GM10248 (cell line): ENCODE data around the gene GNLY.

Source experiments
- CTCF ChIA-PET: fragments of 300-600 bp; sonication (Branson Sonifier 250); formaldehyde crosslinking; extraction: SDS; loops from one replicate; lab custom pipeline; 2021; ENCODE audit warnings: antibody characterized with exemption; lab: Yijun Ruan, JAX
- POLR2A ChIA-PET: fragments of 350-650 bp; sonication (Branson Sonifier 250); formaldehyde crosslinking; extraction: SDS; loops from one replicate; lab custom pipeline; 2020; ENCODE audit warnings: antibody characterized with exemption; lab: Yijun Ruan, JAX
- DNase-seq: peaks from one replicate; pipeline ENCODE4 v3.0.0; 2012; ENCODE audit errors: extremely low spot score
- TF ChIP-seq, protein P1 (sequence below): IDR thresholded peaks from 2 replicates; pipeline ENCODE4 v1.5.1; 2012; ENCODE audit warnings: mild to moderate bottlenecking, low read depth; ENCODE audit errors: extremely low read depth, missing control alignments, control extremely low read depth

GNLY gene

DNA sequence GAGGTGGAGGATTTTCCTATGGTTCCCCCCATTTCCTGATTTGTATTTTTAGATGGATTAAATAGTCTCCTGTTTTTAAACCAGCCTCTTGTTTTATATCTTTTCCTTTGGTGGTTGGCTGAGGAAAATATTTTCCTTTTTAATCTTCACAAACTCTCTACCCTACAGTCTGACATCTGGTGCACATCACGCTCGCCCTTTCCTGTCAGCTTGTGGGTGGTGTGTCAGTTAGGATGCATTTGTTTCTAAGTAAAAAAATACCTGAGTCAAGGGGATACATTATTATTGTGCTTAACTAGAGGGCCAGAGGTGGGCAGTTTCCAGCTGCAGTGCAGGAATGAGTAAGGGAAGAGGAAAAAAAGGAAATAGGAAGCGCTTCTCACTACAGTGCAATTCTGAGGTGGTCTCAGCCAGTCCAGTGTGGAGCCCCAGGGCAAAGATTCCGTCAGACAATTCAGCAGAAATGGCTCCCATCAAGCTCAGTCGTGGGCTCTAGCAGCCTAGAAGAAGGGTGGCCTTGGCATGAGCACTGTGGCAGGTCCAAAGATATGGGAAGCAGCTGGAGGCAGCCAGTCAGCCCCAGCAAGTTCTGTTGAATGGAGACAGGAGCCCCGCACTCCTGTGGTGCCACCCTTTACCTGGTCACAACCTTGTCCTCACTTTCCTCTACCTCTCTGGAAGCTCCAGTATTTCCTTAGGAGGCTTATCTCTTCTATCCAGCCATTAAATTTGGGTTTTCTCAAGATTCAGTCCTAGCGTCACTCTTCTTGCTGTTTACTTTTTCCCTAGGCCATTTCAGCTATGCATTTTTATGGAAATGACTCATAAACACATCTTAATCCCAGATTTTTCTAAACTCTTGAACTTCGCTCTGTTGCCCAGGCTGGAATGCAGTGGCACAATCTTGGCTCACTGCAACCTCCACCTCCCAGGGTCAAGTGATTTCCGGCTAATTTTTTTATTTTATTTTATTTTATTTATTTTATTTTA, 44.7 kb upstream of the GNLY start:
- ChIA-PET POLR2A (no interaction called here), CTCF (interaction anchor here (0.9 to 11.3 kb wide), 12 partner anchors 7 to 195 kb away, joined by 3 to 135 read pairs (median 4); no protein-coding TSS in a partner anchor)
- DNase-seq, result no peak
- TF ChIP-seq, protein P1, sequence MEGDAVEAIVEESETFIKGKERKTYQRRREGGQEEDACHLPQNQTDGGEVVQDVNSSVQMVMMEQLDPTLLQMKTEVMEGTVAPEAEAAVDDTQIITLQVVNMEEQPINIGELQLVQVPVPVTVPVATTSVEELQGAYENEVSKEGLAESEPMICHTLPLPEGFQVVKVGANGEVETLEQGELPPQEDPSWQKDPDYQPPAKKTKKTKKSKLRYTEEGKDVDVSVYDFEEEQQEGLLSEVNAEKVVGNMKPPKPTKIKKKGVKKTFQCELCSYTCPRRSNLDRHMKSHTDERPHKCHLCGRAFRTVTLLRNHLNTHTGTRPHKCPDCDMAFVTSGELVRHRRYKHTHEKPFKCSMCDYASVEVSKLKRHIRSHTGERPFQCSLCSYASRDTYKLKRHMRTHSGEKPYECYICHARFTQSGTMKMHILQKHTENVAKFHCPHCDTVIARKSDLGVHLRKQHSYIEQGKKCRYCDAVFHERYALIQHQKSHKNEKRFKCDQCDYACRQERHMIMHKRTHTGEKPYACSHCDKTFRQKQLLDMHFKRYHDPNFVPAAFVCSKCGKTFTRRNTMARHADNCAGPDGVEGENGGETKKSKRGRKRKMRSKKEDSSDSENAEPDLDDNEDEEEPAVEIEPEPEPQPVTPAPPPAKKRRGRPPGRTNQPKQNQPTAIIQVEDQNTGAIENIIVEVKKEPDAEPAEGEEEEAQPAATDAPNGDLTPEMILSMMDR, result no peak

DNA sequence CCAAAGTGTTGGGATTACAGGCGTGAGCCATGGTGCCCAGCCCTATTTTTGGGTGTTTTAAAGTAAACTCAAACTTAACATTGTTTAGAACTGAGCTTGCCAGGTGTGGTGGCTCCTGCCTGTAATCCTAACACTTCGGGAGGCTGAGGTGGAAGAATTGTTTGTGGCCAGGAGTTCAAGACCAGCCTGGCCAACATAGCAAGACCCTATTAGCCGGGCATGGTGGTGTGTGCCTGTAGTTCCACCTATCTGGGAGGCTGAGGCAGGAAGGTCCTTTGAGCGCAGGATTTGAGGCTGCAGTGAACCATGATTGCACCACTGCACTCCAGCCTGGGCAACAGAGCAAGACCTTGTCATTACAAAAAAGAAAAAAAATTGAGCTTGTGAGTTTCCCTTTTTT, 43.7 kb upstream of the GNLY start:
- no peak for DNase-seq
- TF ChIP-seq, protein P1, result no peak
- CTCF ChIA-PET, result interaction anchor here (2.3 to 11.3 kb wide), 3 partner anchors 15 to 78 kb away, joined by 5 to 135 read pairs (median 15); no protein-coding TSS in a partner anchor
- POLR2A ChIA-PET, result no interaction called here

DNA sequence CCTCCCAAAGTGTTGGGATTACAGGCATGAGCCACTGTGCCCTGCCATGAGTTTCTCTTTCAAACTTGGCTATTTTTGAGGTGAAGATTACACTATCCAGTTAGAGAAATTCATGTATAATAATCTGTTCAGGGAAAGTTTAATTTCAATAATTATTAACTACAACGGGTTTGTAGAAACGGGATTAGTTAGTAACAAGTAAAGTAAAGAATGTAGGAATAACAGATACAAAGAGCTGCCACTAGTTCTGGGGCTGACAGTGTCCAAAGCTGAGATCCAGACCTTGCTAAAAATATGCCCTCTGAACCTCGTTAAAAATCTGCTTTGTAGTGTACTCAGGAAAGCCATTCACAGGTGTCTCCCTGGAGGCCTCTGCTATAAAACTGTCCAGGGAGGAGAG, 43.1 kb upstream of the GNLY start:
- CTCF ChIA-PET, result interaction anchor here (0.7 to 11.3 kb wide), 3 partner anchors 10 to 16 kb away, joined by 3 to 135 read pairs (median 4); no protein-coding TSS in a partner anchor
- TF ChIP-seq, protein P1, result no peak
- DNase-seq, result no peak
- POLR2A ChIA-PET, result no interaction called here

DNA sequence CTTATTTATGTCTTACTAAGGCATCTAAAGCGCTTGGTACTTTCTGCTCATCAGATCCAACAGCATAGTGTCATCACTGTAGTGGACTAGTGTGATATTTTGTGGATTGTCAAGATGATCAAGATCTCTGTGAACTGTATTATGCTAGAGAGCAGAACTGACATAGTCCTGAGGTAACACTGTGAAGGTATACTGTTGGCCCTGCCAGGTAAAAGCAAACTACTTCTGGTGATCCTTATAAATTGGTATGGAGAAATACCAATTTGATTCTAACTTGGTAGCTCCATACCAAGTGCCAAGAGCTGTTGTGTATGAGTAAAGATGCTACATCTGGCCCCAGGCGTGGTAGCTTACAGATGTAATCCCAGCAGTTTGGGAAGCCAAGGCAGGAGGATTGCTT, 42.1 kb upstream of the GNLY start:
- ChIA-PET CTCF (interaction anchor here (0.8 to 11.3 kb wide), 6 partner anchors 12 to 162 kb away, joined by 3 to 135 read pairs (median 4); no protein-coding TSS in a partner anchor), POLR2A (no interaction called here)
- TF ChIP-seq, protein P1, result no peak
- no peak for DNase-seq

DNA sequence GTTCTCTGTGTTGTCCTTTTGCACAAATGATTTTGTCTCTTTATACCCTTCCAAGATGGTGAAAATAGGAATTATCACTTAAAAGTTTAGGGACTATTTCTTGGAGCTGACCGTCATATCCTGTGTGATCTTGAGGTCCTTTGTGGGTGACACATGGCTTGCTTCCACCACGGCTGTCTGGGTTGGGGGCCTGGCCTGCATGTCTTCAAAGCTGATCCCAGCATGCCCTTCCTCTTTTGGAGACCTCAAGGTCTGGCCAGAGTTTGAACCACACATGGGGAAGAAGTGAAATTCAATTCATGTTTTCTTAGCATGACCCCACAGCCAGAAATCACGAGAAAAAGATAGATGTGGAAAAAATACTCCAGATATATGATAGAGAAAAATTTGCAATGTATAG, 40.2 kb upstream of the GNLY start:
- ChIA-PET CTCF (interaction anchor here (1.0 kb wide), 1 partner anchor 11 kb away, joined by 3 read pairs; no protein-coding TSS in a partner anchor), POLR2A (no interaction called here)
- DNase-seq, result no peak
- TF ChIP-seq, protein P1, result no peak

DNA sequence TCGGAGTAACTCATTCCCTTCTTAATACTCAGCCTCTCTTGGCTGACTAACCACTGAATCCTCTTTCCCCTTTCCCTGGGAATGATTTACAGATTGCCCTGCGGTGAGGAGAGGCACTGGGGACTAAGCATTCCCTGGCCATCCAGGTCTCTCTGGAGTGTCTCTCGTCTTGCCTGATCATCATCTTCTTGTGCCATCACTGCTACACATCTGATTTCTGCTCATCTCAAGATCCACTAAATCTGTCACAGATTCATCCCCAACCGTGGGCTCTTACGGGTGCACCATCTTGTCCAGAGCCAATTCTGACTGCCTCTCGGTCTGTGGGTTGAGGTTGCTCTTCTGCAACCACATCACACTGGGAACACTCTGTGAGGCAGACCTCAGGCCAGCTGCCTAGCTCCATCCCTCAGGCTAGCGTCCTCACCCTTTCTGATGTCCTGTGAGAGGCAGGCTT, 38.2 kb upstream of the GNLY start:
- DNase-seq, result no peak
- TF ChIP-seq, protein P1, result no peak
- CTCF ChIA-PET, result interaction anchor here (1.4 to 6.1 kb wide), 4 partner anchors 8 to 51 kb away, joined by 4 to 47 read pairs (median 21); no protein-coding TSS in a partner anchor
- POLR2A ChIA-PET, result no interaction called here
